Suprapubic skin (tissue), 4 donors: ENCODE data around the gene KCNAB2. TPM values are rescaled to one million over a fixed set of nuclear protein-coding genes. Genes with fewer than 3 reads are reported as not detected.

Source experiments
- DNase-seq, 2 donors: peaks; one replicate each; pipeline ENCODE4 v3.0.0-alpha.2; 2019; ENCODE audit warnings: low spot score in 2 of 2
- H3K27ac ChIP-seq: fragments of 200-600 bp; sonication (generic); one replicate; pipeline ENCODE4 v1.5.1; 2019
- H3K27me3 ChIP-seq: fragments of 200-600 bp; sonication (generic); one replicate; pipeline ENCODE4 v1.5.1; 2019
- H3K36me3 ChIP-seq: fragments of 200-600 bp; sonication (generic); one replicate; pipeline ENCODE4 v1.5.1; 2019
- H3K4me1 ChIP-seq: fragments of 200-600 bp; sonication (generic); one replicate; pipeline ENCODE4 v1.5.1; 2019
- H3K4me3 ChIP-seq: fragments of 200-600 bp; sonication (generic); one replicate; pipeline ENCODE4 v1.5.1; 2019; ENCODE audit warnings: mild to moderate bottlenecking
- H3K9me3 ChIP-seq: fragments of 200-600 bp; sonication (generic); one replicate; pipeline ENCODE4 v1.5.1; 2019
- CTCF ChIP-seq, 2 donors: fragments of 200-600 bp in 1 of 2; fragments of 450-650 bp in 1 of 2; sonication (generic) in 1 of 2; IDR thresholded peaks; one replicate each; pipeline ENCODE4 v1.5.1; 2016 to 2019; ENCODE audit warnings: antibody characterized with exemption in 2 of 2, mild to moderate bottlenecking in 1 of 2, moderate library complexity in 1 of 2
- EP300 ChIP-seq: sonication (generic); formaldehyde crosslinking; IDR thresholded peaks from one replicate; pipeline ENCODE4 v1.6.1; 2017; ENCODE audit warnings: antibody characterized with exemption
- POLR2A ChIP-seq, 2 donors: fragments of 450-650 bp; IDR thresholded peaks; one replicate each; pipeline ENCODE4 v1.6.1; 2017; ENCODE audit warnings: antibody characterized with exemption in 2 of 2, mild to moderate bottlenecking in 2 of 2, moderate library complexity in 2 of 2
- POLR2AphosphoS5 ChIP-seq, 3 donors: sonication (generic); formaldehyde crosslinking; IDR thresholded peaks; one replicate each; pipeline ENCODE4 v1.6.1; 2017; ENCODE audit warnings: antibody characterized with exemption in 3 of 3
- WGBS: methylation state at CpG from one replicate; pipeline ENCODE4 v1.1.5; 2018; 5-methylcytosine and 5-hydroxymethylcytosine counted together
- total RNA-seq, 4 donors: library from RNA; depleted of rRNA; stranded (reverse); fragments of >200 nt; gene quantifications; one replicate each; pipeline ENCODE4 v1.1.0, GENCODE V29; 2016

Gene KCNAB2
- total RNA-seq, 4 donors from 2014 or later: 13.3 to 17.5 (median 16.2) TPM

- no peaks in the 10 kb centered on the region for H3K36me3 ChIP-seq
- peaks cover 6% of the 10 kb centered on the region for H3K4me1 ChIP-seq
- peaks cover 32% of the 10 kb centered on the region for H3K27me3 ChIP-seq
- WGBS: 74% methylated on average over 7 of the region's 7 CpGs
- no peak overlapping the region for H3K27ac ChIP-seq
- TF ChIP-seq EP300 (no peak), CTCF (IDR thresholded peaks at IDR 0.05) (no peak), POLR2AphosphoS5 (IDR thresholded peaks at IDR 0.05) (no peak), POLR2A (IDR thresholded peaks at IDR 0.05) (no peak)
- H3K9me3 ChIP-seq: no peaks in the 10 kb centered on the region
- no peak for DNase-seq
- no peak overlapping the region for H3K4me3 ChIP-seq
Observed at GRCh38 chr1:6123083-6123482, 77.4 kb downstream of the KCNAB2 start.

- Histone ChIP-seq H3K27me3 (peaks cover 32% of the 10 kb centered on the region), H3K4me1 (peaks cover 6% of the 10 kb centered on the region), H3K27ac (no peak overlapping the region), H3K36me3 (no peaks in the 10 kb centered on the region), H3K9me3 (no peaks in the 10 kb centered on the region), H3K4me3 (no peak overlapping the region)
- DNase-seq: no peak
- TF ChIP-seq EP300: no peak
- TF ChIP-seq CTCF (IDR thresholded peaks at IDR 0.05): no peak
- no peak for TF ChIP-seq POLR2A (IDR thresholded peaks at IDR 0.05)
- TF ChIP-seq POLR2AphosphoS5 (IDR thresholded peaks at IDR 0.05): no peak
- WGBS: 89% methylated on average over 7 of the region's 10 CpGs
Observed at GRCh38 chr1:6123816-6124215, 78.1 kb downstream of the KCNAB2 start.

- H3K4me1 ChIP-seq: peaks cover 6% of the 10 kb centered on the region
- H3K4me3 ChIP-seq: no peak overlapping the region
- no CpG with 5 or more reads among the region's 12 CpGs for WGBS
- H3K36me3 ChIP-seq: no peaks in the 10 kb centered on the region
- no peak overlapping the region for H3K27ac ChIP-seq
- DNase-seq: no peak
- H3K9me3 ChIP-seq: no peaks in the 10 kb centered on the region
- H3K27me3 ChIP-seq: peaks cover 32% of the 10 kb centered on the region
- no peak for TF ChIP-seq CTCF (IDR thresholded peaks at IDR 0.05)
- TF ChIP-seq POLR2A (IDR thresholded peaks at IDR 0.05): no peak
- no peak for TF ChIP-seq EP300
- no peak for TF ChIP-seq POLR2AphosphoS5 (IDR thresholded peaks at IDR 0.05)
Observed at GRCh38 chr1:6124341-6124740, 78.7 kb downstream of the KCNAB2 start.

- Histone ChIP-seq H3K27ac (no peak overlapping the region), H3K27me3 (peaks cover 32% of the 10 kb centered on the region), H3K4me1 (peaks cover 6% of the 10 kb centered on the region), H3K36me3 (no peaks in the 10 kb centered on the region), H3K9me3 (no peaks in the 10 kb centered on the region), H3K4me3 (no peak overlapping the region)
- no peak for TF ChIP-seq POLR2AphosphoS5 (IDR thresholded peaks at IDR 0.05)
- no peak for TF ChIP-seq EP300
- TF ChIP-seq POLR2A (IDR thresholded peaks at IDR 0.05): no peak
- TF ChIP-seq CTCF (IDR thresholded peaks at IDR 0.05): no peak
- no peak for DNase-seq
- 90% methylated on average over 11 of the region's 21 CpGs for WGBS
Observed at GRCh38 chr1:6124746-6125365, 79.2 kb downstream of the KCNAB2 start.

- H3K9me3 ChIP-seq: no peaks in the 10 kb centered on the region
- H3K27me3 ChIP-seq: peaks cover 32% of the 10 kb centered on the region
- 63% methylated on average over 15 of the region's 15 CpGs for whole genome bisulfite sequencing
- H3K27ac ChIP-seq: no peak overlapping the region
- H3K4me3 ChIP-seq: no peak overlapping the region
- TF ChIP-seq CTCF (IDR thresholded peaks at IDR 0.05) (no peak), POLR2A (IDR thresholded peaks at IDR 0.05) (no peak), POLR2AphosphoS5 (IDR thresholded peaks at IDR 0.05) (no peak), EP300 (no peak)
- H3K36me3 ChIP-seq: no peaks in the 10 kb centered on the region
- no peak for DNase-seq
- H3K4me1 ChIP-seq: peaks cover 6% of the 10 kb centered on the region
Observed at GRCh38 chr1:6125366-6125765, 79.7 kb downstream of the KCNAB2 start.
